PFSK-1 (cell line): Measurements from ENCODE around the gene CCDC138.

ENCODE experiments used
- POLR2AphosphoS5 ChIP-seq: IDR thresholded peaks from 2 replicates; pipeline ENCODE4 v1.6.1; 2012; ENCODE audit warnings: low read depth, mild to moderate bottlenecking, control low read depth, low read length, moderate library complexity
- TF ChIP-seq, protein P1 (sequence below), 2 experiments: IDR thresholded peaks; 2 replicates each; pipeline versions ENCODE4 v1.6.1 to v1.8.0; 2011 to 2012; ENCODE audit warnings: low read depth in 2 of 2, low read length in 2 of 2, control low read depth in 1 of 2, inconsistent platforms in 1 of 2, mild to moderate bottlenecking in 1 of 2, moderate library complexity in 1 of 2; ENCODE audit not compliant: insufficient read depth in 1 of 2

DNA sequence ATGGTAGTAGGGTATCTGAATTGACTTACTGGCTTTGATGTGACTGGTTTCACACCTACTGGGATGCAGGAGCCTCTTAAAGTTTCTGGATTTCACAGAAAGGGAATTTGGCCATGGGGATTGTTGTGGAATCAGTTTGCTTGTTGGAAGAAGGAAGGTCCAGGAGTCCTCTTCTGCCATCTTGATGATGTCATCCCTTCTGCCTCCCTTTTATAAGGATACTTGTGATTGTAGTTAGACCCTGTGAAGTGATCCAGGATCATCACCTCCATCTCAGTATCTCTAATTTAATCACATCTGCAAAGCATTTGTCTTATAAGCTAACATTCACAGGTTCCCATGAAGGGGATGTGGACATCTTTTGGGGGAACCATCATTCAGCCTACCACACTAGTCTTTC is 79.5 kb downstream of the CCDC138 start:
- TF ChIP-seq, protein P1, sequence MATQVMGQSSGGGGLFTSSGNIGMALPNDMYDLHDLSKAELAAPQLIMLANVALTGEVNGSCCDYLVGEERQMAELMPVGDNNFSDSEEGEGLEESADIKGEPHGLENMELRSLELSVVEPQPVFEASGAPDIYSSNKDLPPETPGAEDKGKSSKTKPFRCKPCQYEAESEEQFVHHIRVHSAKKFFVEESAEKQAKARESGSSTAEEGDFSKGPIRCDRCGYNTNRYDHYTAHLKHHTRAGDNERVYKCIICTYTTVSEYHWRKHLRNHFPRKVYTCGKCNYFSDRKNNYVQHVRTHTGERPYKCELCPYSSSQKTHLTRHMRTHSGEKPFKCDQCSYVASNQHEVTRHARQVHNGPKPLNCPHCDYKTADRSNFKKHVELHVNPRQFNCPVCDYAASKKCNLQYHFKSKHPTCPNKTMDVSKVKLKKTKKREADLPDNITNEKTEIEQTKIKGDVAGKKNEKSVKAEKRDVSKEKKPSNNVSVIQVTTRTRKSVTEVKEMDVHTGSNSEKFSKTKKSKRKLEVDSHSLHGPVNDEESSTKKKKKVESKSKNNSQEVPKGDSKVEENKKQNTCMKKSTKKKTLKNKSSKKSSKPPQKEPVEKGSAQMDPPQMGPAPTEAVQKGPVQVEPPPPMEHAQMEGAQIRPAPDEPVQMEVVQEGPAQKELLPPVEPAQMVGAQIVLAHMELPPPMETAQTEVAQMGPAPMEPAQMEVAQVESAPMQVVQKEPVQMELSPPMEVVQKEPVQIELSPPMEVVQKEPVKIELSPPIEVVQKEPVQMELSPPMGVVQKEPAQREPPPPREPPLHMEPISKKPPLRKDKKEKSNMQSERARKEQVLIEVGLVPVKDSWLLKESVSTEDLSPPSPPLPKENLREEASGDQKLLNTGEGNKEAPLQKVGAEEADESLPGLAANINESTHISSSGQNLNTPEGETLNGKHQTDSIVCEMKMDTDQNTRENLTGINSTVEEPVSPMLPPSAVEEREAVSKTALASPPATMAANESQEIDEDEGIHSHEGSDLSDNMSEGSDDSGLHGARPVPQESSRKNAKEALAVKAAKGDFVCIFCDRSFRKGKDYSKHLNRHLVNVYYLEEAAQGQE (IDR thresholded peaks at IDR 0.05; ENCODE audit: insufficient read depth in 1 of 2, low read depth in 2 of 2, low read length in 2 of 2): no peak
- TF ChIP-seq POLR2AphosphoS5: no peak
